Activated B cell treated with CpG ODN at 0.5 μM for 24 hours (primary cell): ENCODE data around the gene INO80C. TPM values are rescaled to one million over a fixed set of nuclear protein-coding genes. Genes with fewer than 3 reads are reported as not detected.

ENCODE experiments used
- ATAC-seq: fragments of 200-7000 bp; cut with Tn5 transposase; one replicate; pipeline ENCODE4 v1.10.0; 2021; ENCODE audit warnings: low read depth, mild to moderate bottlenecking, moderate library complexity
- CTCF ChIA-PET: fragments of 350-600 bp; sonication (Branson Sonifier 250); formaldehyde crosslinking; loops from one replicate; lab custom pipeline; 2021; ENCODE audit warnings: antibody characterized with exemption; lab: Charles Lee
- POLR2A ChIA-PET: fragments of 350-600 bp; sonication (Branson Sonifier 250); formaldehyde crosslinking; loops from one replicate; lab custom pipeline; 2021; ENCODE audit warnings: antibody characterized with exemption; lab: Charles Lee
- DNase-seq: peaks from one replicate; pipeline ENCODE4 v3.0.0; 2022
- H3K27ac Mint-ChIP-seq: one replicate; pipeline ENCODE4 v1.8.0; 2020; ENCODE audit warnings: mixed read lengths
- H3K27me3 Mint-ChIP-seq: one replicate; pipeline ENCODE4 v1.8.0; 2021; ENCODE audit warnings: mixed read lengths
- H3K36me3 Mint-ChIP-seq: one replicate; pipeline ENCODE4 v1.8.0; 2021; ENCODE audit warnings: low read depth, mixed read lengths
- H3K4me1 Mint-ChIP-seq: one replicate; pipeline ENCODE4 v1.8.0; 2021; ENCODE audit warnings: mixed read lengths
- H3K4me3 Mint-ChIP-seq: one replicate; pipeline ENCODE4 v1.8.0; 2020; ENCODE audit warnings: mild to moderate bottlenecking, mixed read lengths
- H3K9me3 Mint-ChIP-seq: one replicate; pipeline ENCODE4 v1.8.0; 2020; ENCODE audit warnings: mixed read lengths
- intact Hi-C: fragments of 100-400 bp; cut with micrococcal nuclease; formaldehyde crosslinking; loops from one replicate; pipeline ENCODE4 v1.15.1; 2024
- total RNA-seq: library from RNA; stranded (reverse); gene quantifications from 2 replicates; pipeline ENCODE4 v1.2.3, GENCODE V29; 2022
- TF ChIP-seq, protein P1 (sequence below): fragments of 200-600 bp; IDR thresholded peaks from one replicate; pipeline ENCODE4 v1.8.0; 2022; ENCODE audit warnings: antibody characterized with exemption, mild to moderate bottlenecking

Gene INO80C
- total RNA-seq, 1 donor from 2014 or later, result 31.6 TPM

DNA sequence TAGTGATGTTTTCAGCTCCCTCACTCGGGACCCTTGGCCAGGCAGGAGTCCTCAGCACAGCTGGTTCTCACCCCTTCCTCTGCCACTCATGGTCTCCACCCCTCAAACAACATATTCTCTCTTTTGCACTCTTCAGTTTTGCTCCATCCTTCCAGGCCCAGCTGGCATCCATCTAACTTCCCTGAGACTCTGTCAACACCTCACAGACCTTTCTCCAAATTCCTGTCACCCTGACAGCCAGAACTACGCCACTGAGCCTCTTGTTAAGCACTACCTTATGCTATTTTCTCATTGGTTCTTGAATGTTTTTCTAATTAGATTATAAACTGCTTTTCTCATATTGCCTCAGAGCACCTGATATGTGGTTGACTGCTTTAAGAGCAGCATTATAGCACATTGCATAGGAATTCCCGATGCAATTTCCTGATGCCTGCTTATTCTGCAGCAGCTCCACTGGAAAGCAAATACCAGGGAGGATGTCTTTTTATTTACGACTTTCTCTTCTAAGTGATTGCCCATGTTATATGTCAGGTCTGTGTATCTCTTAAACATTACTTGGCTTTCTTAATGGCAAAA, 12.4 kb upstream of the INO80C start:
- peaks cover 13% of the 10 kb centered on the region for H3K4me1 Mint-ChIP-seq
- no peaks in the 10 kb centered on the region for H3K36me3 Mint-ChIP-seq
- CTCF ChIA-PET, result no interaction called here
- H3K27ac Mint-ChIP-seq, result no peak overlapping the region
- H3K27me3 Mint-ChIP-seq, result no peaks in the 10 kb centered on the region
- H3K9me3 Mint-ChIP-seq, result no peaks in the 10 kb centered on the region
- ATAC-seq (no peak), DNase-seq (no peak)
- intact Hi-C loops, result loop anchor here (5.0 kb wide), 3 partner anchors 43 to 468 kb away; partner anchors contain the start of gene MAPRE2
- no peak overlapping the region for H3K4me3 Mint-ChIP-seq
- TF ChIP-seq, protein P1, sequence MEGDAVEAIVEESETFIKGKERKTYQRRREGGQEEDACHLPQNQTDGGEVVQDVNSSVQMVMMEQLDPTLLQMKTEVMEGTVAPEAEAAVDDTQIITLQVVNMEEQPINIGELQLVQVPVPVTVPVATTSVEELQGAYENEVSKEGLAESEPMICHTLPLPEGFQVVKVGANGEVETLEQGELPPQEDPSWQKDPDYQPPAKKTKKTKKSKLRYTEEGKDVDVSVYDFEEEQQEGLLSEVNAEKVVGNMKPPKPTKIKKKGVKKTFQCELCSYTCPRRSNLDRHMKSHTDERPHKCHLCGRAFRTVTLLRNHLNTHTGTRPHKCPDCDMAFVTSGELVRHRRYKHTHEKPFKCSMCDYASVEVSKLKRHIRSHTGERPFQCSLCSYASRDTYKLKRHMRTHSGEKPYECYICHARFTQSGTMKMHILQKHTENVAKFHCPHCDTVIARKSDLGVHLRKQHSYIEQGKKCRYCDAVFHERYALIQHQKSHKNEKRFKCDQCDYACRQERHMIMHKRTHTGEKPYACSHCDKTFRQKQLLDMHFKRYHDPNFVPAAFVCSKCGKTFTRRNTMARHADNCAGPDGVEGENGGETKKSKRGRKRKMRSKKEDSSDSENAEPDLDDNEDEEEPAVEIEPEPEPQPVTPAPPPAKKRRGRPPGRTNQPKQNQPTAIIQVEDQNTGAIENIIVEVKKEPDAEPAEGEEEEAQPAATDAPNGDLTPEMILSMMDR, result no peak
- POLR2A ChIA-PET, result interaction anchor here (1.0 kb wide), 1 partner anchor 13 kb away, joined by 4 read pairs; the partner anchor contains the start of gene INO80C

DNA sequence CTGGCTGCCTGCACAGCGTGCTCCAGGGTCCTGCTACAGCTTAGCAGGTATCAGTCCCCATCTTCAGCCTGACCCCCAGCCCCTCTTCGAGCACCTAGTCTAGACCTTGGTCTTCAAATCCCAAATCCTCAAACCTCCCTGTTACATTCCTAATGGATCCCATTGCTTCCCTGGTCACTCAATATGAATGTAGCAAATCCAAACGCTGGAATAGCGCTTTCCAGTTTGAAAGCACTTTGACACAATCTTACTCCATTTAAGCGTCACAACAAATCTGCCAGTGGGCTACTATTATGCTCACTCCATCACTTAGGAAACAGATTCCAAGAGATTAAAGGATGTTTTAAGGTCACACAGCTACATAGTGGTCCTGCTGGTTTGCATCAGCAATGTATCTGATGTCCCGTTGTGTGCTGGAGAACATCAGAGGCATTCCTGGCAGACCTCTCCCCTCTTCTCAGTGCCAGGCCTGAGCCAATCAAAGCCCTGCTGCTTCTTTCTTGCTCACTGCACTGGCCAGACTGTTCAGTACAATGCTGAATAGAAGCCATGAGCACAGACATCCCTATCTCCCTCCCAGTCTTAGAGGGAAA, 11.1 kb upstream of the INO80C start:
- H3K27me3 Mint-ChIP-seq, result no peaks in the 10 kb centered on the region
- POLR2A ChIA-PET, result interaction anchor here (1.9 kb wide), 1 partner anchor 11 kb away, joined by 8 read pairs; the partner anchor contains the start of gene INO80C
- H3K9me3 Mint-ChIP-seq, result no peaks in the 10 kb centered on the region
- intact Hi-C loops, result no loop called here
- peaks cover 13% of the 10 kb centered on the region for H3K4me1 Mint-ChIP-seq
- ATAC-seq (no peak), DNase-seq (no peak)
- TF ChIP-seq, protein P1, result no peak
- H3K27ac Mint-ChIP-seq, result no peak overlapping the region
- no peak overlapping the region for H3K4me3 Mint-ChIP-seq
- H3K36me3 Mint-ChIP-seq, result no peaks in the 10 kb centered on the region
- CTCF ChIA-PET, result no interaction called here

DNA sequence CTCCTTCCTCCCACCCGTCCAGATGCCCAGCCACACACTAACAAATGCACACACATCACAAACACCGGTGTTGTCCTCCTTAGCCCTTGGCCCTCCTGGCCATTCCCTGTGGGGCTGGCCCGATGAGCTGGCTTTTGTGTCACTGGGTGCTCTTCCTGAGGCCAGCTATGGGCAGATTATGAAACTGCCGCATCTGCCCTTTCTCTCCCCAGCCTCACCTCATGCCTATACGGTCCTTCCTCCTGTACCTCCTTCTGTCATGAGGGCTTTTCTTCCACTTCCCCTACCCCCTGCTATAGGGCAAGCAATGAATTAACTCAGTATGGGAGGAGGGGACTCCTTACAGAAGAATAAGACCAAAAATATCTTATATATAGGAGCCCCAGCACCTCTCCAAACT, 10.3 kb upstream of the INO80C start:
- no peak overlapping the region for H3K4me3 Mint-ChIP-seq
- no peaks in the 10 kb centered on the region for H3K27me3 Mint-ChIP-seq
- TF ChIP-seq, protein P1, result no peak
- CTCF ChIA-PET, result no interaction called here
- H3K27ac Mint-ChIP-seq, result no peak overlapping the region
- H3K4me1 Mint-ChIP-seq, result peaks cover 13% of the 10 kb centered on the region
- DNase-seq (no peak), ATAC-seq (no peak)
- intact Hi-C loops, result no loop called here
- H3K36me3 Mint-ChIP-seq, result no peaks in the 10 kb centered on the region
- POLR2A ChIA-PET, result interaction anchor here (1.9 kb wide), 1 partner anchor 10 kb away, joined by 8 read pairs; the partner anchor contains the start of gene INO80C
- no peaks in the 10 kb centered on the region for H3K9me3 Mint-ChIP-seq

DNA sequence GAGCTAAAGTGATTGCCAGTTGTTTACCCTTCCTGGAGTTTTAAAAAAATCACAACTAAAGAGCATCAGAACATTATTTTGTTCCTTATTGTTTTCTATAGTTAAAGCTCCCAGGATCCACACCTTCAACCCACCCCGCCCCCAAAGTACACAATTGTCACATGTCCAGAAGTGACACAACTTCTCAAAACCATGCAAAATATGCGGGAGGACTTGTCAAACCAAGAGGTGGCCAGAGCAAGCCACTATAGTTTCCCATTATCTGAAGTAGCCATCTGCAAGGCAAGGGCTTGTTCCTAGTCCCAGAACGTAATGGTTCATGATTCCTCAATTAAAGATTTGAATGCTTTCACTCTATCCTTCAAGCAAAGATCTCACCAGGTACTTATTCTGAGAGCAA, 9.9 kb upstream of the INO80C start:
- H3K36me3 Mint-ChIP-seq, result no peaks in the 10 kb centered on the region
- H3K4me1 Mint-ChIP-seq, result peaks cover 13% of the 10 kb centered on the region
- DNase-seq (no peak), ATAC-seq (no peak)
- H3K27me3 Mint-ChIP-seq, result no peaks in the 10 kb centered on the region
- CTCF ChIA-PET, result no interaction called here
- H3K27ac Mint-ChIP-seq, result no peak overlapping the region
- TF ChIP-seq, protein P1, result no peak
- intact Hi-C loops, result no loop called here
- no peaks in the 10 kb centered on the region for H3K9me3 Mint-ChIP-seq
- no peak overlapping the region for H3K4me3 Mint-ChIP-seq
- POLR2A ChIA-PET, result interaction anchor here (1.9 kb wide), 1 partner anchor 10 kb away, joined by 8 read pairs; the partner anchor contains the start of gene INO80C

DNA sequence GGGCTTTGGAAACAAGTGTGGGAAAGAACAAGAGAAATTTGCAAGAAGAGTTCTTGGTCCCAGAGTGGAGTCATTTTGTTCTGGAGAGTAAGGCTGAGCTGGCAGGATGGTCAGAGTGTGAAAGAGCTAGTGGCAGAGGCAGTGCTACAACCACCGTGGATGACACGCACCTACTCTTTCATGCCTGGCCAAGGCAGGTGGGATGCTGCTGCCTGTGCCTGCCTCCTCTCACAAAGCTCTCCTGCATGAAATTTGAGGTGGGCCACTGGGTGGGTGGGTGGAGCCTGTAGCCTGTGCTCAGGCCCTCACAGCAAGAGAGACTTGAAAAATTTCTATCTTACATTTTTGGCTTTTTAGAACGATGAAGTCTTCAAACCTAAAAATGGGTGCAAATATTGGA, 9.4 kb upstream of the INO80C start:
- Mint-ChIP-seq H3K36me3 (no peaks in the 10 kb centered on the region), H3K4me1 (peaks cover 14% of the 10 kb centered on the region), H3K4me3 (no peak overlapping the region), H3K27me3 (no peaks in the 10 kb centered on the region), H3K9me3 (no peaks in the 10 kb centered on the region), H3K27ac (no peak overlapping the region)
- TF ChIP-seq, protein P1, result no peak
- ChIA-PET POLR2A (interaction anchor here (1.9 kb wide), 1 partner anchor 9 kb away, joined by 8 read pairs; the partner anchor contains the start of gene INO80C), CTCF (no interaction called here)
- ATAC-seq (no peak), DNase-seq (no peak)
- intact Hi-C loops, result no loop called here
